HG03520 (cell line): ENCODE data around the gene CDC42BPA.
A peak's percentile ranks its signal among the peaks of the same experiment; 100 is the strongest.

Source experiments
- ATAC-seq: cut with Tn5 transposase; IDR thresholded peaks from one replicate; pipeline ENCODE4 v1.9.1; 2021; ENCODE audit warnings: mild to moderate bottlenecking, moderate library complexity; ENCODE audit not compliant: unreplicated experiment

The CDC42BPA gene

GRCh38 chr1:227215863-227216510, 102.3 kb downstream of the CDC42BPA start:
- no peak for ATAC-seq

DNA sequence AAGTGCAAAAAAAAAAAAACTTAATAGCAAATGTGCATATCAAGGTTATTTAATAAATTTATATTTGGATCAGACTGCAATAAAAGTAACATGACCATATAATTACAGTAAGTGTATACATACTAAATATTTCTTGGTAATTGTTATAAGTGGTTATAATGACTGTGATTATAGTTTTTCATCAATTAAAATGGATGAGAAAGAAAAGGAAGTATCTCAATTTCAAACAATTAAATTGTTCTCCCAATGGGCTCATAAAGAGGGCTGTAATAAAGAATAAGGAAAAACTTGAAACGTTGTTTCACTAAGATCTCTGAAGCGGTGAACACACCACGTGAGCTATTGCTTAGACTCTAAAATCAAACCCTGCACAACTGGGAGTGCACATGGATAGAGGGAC, 104.1 kb downstream of the CDC42BPA start:
- ATAC-seq = no peak

DNA sequence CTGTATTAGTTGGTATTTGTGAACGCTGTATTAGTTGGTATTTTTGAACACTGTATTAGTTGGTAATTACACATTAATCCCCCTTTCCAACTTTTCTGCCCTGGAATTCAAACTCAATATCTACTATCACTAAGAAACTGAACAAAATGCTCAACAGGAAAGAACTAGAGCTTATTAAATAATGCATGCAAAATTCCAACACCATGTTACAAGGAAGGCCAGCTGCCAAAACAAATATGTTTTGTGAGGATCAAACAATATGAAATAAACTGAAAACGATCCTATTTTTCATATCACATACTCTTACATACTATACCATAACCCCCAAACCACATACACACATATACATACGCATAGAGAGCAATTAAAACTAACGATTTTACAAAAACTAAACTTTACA, 104.9 kb downstream of the CDC42BPA start:
- no peak for ATAC-seq

- ATAC-seq = no peak
Measured at GRCh38 chr1:227212164-227212563, 106.1 kb downstream of the CDC42BPA start.

GRCh38 chr1:227210604-227211003, 107.7 kb downstream of the CDC42BPA start:
- no peak for ATAC-seq

GRCh38 chr1:227197064-227197463, 121.2 kb downstream of the CDC42BPA start:
- no peak for ATAC-seq

- peak; percentile 79 for ATAC-seq
Measured at GRCh38 chr1:227192163-227192562, 126.1 kb downstream of the CDC42BPA start.

DNA sequence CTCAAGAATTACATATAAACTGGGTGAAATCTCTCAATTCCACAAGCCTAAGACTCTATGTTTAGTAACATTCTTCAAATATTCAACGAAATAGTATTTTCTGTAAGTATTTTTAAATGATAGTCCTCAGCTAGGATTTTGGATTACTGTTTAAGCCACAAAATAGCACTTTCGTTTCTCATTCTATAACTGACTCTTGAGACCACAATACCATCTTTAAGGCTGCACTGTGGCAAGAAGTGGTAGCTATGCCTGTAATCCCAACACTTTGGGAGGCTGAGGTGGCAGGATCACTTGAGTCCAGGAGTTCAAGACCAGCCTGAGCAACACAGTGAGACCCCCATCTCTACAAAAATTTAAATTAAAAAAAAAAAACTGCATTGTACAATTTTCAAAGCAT, 126.7 kb downstream of the CDC42BPA start:
- ATAC-seq = peak; percentile 70

GRCh38 chr1:227190321-227190720, 128.0 kb downstream of the CDC42BPA start:
- ATAC-seq = no peak

- no peak for ATAC-seq
Measured at GRCh38 chr1:227185291-227185690, 133.0 kb downstream of the CDC42BPA start.

- ATAC-seq = no peak
Measured at GRCh38 chr1:227182012-227182411, 136.3 kb downstream of the CDC42BPA start.

DNA sequence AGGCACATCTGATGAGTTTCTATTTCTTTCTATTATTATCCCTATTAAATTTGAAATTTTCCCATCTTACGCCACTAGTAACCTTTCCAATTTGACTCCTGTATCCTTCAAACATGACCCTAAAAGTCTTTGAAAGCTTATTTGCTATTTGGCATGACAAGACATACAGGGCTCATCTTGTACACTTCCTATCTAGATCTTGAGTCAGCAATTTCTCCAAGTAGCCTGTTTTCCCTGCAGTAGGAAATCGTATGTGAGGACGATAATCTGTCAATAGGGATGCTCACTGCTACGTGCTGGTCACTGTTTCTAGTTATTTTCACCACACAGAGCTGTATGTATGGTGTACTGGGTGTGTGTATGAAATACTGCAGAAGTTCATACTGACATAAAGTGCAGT, 142.7 kb downstream of the CDC42BPA start:
- no peak for ATAC-seq

- ATAC-seq = no peak
Measured at GRCh38 chr1:227174164-227174563, 144.1 kb downstream of the CDC42BPA start.

GRCh38 chr1:227170361-227171166, 147.7 kb downstream of the CDC42BPA start:
- ATAC-seq = no peak

GRCh38 chr1:227169343-227169742, 148.9 kb downstream of the CDC42BPA start:
- no peak for ATAC-seq

- ATAC-seq = no peak
Measured at GRCh38 chr1:227167276-227168101, 150.8 kb downstream of the CDC42BPA start.

DNA sequence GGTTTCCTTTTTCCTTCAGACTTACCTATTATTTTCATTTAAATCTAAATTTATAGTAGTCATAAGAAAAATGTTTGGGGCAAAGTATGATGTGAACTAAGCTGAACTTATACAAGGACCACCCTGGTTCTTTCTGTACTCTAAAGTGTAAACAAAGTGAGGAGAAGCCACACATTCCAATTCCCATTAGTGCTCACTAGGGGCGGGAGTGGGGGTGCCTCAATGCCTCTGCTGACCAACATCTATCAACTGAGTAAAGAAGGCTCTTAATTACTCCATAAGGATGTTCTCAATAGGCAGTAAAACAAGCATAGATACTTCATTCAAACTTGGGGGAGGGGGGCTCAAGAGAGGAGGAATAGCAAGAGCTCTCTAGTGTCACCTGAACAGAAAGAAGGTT, 151.7 kb downstream of the CDC42BPA start:
- ATAC-seq = no peak

- no peak for ATAC-seq
Measured at GRCh38 chr1:227161470-227161869, 156.8 kb downstream of the CDC42BPA start.

DNA sequence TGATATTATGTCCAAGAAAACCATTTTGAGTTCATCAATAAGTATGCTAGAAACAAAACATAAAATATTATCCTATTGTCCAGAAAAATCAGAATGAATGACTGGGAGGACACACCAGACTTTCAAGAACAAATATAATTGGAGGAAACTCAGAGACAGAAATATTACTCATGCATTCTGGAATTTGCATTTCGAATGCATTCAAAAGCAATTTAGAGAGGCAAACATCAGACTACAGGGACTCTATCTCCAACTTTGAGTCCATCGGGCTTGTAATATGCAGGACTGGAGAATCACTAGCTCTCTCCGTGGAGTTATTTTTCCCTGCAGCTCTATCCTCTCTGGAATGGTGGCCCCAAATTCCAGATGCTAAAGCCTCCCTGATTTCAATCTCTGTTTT, 161.8 kb downstream of the CDC42BPA start:
- ATAC-seq = no peak

DNA sequence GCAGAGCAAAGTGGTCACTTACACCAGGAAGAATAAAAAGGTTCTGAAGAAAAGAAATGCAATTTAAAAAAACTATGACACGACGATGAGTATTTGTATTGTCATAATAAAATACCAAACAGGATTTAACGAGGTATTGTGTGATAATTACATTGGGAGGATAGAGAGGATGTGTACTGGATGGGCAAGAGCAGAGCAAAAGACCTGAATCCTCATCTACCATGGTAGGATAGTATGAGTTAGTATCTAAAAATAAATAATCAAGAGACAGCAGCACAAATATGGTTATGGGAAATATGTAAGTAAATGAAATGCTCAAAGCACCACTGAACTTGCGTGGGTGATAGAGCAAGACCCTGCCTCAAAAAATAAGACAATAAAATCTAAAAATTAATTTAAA, 162.6 kb downstream of the CDC42BPA start:
- no peak for ATAC-seq

DNA sequence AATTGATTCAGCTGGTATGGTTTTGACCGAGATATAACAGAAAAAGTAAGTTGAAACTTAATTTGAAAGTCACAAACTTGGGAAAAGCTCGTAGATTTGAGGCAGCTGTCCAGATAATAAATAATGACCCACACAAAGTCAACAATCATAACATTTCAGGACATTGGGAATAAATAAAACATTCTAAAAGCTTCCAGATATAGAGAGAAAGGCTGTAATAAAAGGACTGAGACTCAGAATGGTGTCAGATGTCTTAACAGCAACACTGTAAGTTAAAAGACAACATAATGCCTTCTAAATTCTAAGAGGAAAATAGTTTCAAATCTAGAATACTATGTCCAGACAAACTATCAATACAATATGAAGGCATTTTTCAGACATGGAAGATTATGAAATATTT, 163.3 kb downstream of the CDC42BPA start:
- ATAC-seq = no peak

DNA sequence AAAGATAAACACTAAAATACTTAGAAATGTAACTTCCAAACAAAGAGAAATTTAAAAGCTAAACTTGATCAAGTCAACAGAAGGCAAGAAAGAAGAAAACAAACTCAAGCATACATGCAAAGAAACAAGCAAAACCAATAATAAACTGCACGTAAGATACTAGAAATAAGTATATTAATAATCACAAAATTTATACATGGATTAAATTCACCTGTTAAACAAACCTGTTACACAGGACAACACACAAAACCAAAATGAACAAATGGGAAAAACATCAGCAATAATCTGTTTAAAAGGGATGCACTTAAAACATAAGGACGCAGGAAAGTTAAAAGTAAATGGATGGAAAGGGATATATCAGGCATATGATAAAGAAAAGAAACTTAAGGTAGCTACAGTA, 165.8 kb downstream of the CDC42BPA start:
- no peak for ATAC-seq
